Neural cell (in vitro differentiated cells): Measurements from ENCODE around the gene TNS1.

Experiments
- CTCF ChIP-seq: fragments of 450-650 bp; IDR thresholded peaks from 2 replicates; pipeline ENCODE4 v1.5.1; 2014; ENCODE audit warnings: antibody characterized with exemption, mild to moderate bottlenecking, moderate library complexity; ENCODE audit not compliant: poor library complexity, severe bottlenecking
- EZH2 ChIP-seq: fragments of 200-600, 300-800 bp; shearing (Covaris generic), sonication (generic); IDR thresholded peaks from 2 replicates; pipeline ENCODE4 v1.6.1; 2014; ENCODE audit warnings: antibody characterized with exemption, low read length, borderline replicate concordance, mild to moderate bottlenecking; ENCODE audit not compliant: insufficient read depth, poor library complexity, severe bottlenecking
- MXI1 ChIP-seq: fragments of 450-650 bp; conservative IDR thresholded peaks from 2 replicates; pipeline ENCODE4 v1.6.1; 2014; ENCODE audit warnings: antibody characterized with exemption, mild to moderate bottlenecking; ENCODE audit not compliant: poor library complexity, severe bottlenecking
- POLR2AphosphoS5 ChIP-seq: IDR thresholded peaks from 2 replicates; pipeline ENCODE4 v1.6.1; 2012
- RAD21 ChIP-seq: fragments of 450-650 bp; conservative IDR thresholded peaks from 2 replicates; pipeline ENCODE4 v1.6.1; 2014; ENCODE audit warnings: antibody characterized with exemption, mild to moderate bottlenecking, moderate library complexity
- REST ChIP-seq: IDR thresholded peaks from 2 replicates; pipeline ENCODE4 v1.6.1; 2012; ENCODE audit warnings: borderline replicate concordance
- SMC3 ChIP-seq: fragments of 450-650 bp; conservative IDR thresholded peaks from 2 replicates; pipeline ENCODE4 v1.6.1; 2014; ENCODE audit warnings: antibody characterized with exemption, mild to moderate bottlenecking, moderate library complexity; ENCODE audit not compliant: poor library complexity
- TAF1 ChIP-seq: IDR thresholded peaks from 2 replicates; pipeline ENCODE4 v1.6.1; 2012; ENCODE audit warnings: low read depth

- TF ChIP-seq CTCF (no peak), REST (no peak), RAD21 (no peak), MXI1 (no peak), EZH2 (no peak), POLR2AphosphoS5 (no peak), SMC3 (no peak), TAF1 (no peak)
Measured at GRCh38 chr2:218013289-218013688, 10.5 kb upstream of the TNS1 start.
